Smooth muscle cell (in vitro differentiated cells): ENCODE data around the gene ZNF33A. TPM values are rescaled to one million over a fixed set of nuclear protein-coding genes. Genes with fewer than 3 reads are reported as not detected.
"Not testable (repeated sequence)": the region's sequence is repeated elsewhere in the genome, so short reads cannot be mapped to it uniquely, and the experiment has no call there.

ENCODE experiments used
- DNase-seq: peaks from one replicate; lab custom pipeline; 2025; ENCODE audit not compliant: unreplicated experiment; lab: John Stamatoyannopoulos, UW
- H2AFZ ChIP-seq: fragments of 200-600 bp; sonication (generic); 2 replicates; pipeline ENCODE4 v1.6.0; 2016; ENCODE audit warnings: antibody characterized with exemption, low read depth, mild to moderate bottlenecking
- H3F3A ChIP-seq: fragments of 200-600 bp; sonication (generic); 2 replicates; pipeline ENCODE4 v1.6.0; 2017; ENCODE audit warnings: antibody characterized with exemption, low read depth
- H3K27ac ChIP-seq: fragments of 200-600 bp; sonication (generic); 2 replicates; pipeline ENCODE4 v1.5.1; 2016; ENCODE audit warnings: low read depth, mild to moderate bottlenecking
- H3K27me3 ChIP-seq: fragments of 200-600 bp; sonication (generic); 2 replicates; pipeline ENCODE4 v1.6.1; 2016; ENCODE audit warnings: low read depth, mild to moderate bottlenecking
- H3K36me3 ChIP-seq: fragments of 200-600 bp; sonication (generic); 2 replicates; pipeline ENCODE4 v1.5.1; 2016; ENCODE audit warnings: low read depth
- H3K4me1 ChIP-seq: fragments of 200-600 bp; sonication (generic); 2 replicates; pipeline ENCODE4 v1.5.1; 2016; ENCODE audit warnings: low read depth
- H3K4me2 ChIP-seq: fragments of 200-600 bp; sonication (generic); 2 replicates; pipeline ENCODE4 v1.6.0; 2016; ENCODE audit warnings: mild to moderate bottlenecking
- H3K4me3 ChIP-seq: fragments of 200-600 bp; sonication (generic); 2 replicates; pipeline ENCODE4 v1.5.1; 2016; ENCODE audit warnings: mild to moderate bottlenecking
- H3K79me2 ChIP-seq: fragments of 200-600 bp; sonication (generic); 2 replicates; pipeline ENCODE4 v1.6.0; 2016; ENCODE audit warnings: low read depth, mild to moderate bottlenecking
- H3K9ac ChIP-seq: fragments of 200-600 bp; sonication (generic); 2 replicates; pipeline ENCODE4 v1.6.0; 2016; ENCODE audit warnings: low read depth
- H3K9me3 ChIP-seq: fragments of 200-600 bp; sonication (generic); replicated peaks from 2 replicates; pipeline ENCODE4 v1.5.1; 2016; ENCODE audit warnings: low read depth
- H4K20me1 ChIP-seq: fragments of 200-600 bp; sonication (generic); 2 replicates; pipeline ENCODE4 v1.6.0; 2016; ENCODE audit warnings: low read depth
- WGBS: methylation state at CpG from one replicate; pipeline ENCODE4 v1.1.7; 2016; ENCODE audit warnings: low lambda C conversion rate; 5-methylcytosine and 5-hydroxymethylcytosine counted together
- polyA plus RNA-seq: library from polyadenylated mRNA; unstranded; fragments of >200 nt; fragmentation: Nextera tagmentation; extraction: Ambion mirVana; gene quantifications from 2 replicates; pipeline ENCODE4 v1.2.1, GENCODE V29; 2016
- total RNA-seq: library from RNA; depleted of rRNA; stranded (reverse); fragments of >200 nt; gene quantifications from 2 replicates; pipeline ENCODE4 v1.2.3, GENCODE V29; 2014
- TF ChIP-seq, protein P1 (sequence below): fragments of 200-600 bp; sonication (generic); IDR thresholded peaks from 2 replicates; pipeline ENCODE4 v1.5.1; 2017; ENCODE audit warnings: borderline replicate concordance, mild to moderate bottlenecking, antibody characterized with exemption; ENCODE audit not compliant: insufficient read depth, poor library complexity, severe bottlenecking

The ZNF33A gene
- total and polyA plus RNA-seq, 2 experiments from 2014 or later = 1.4 to 9.2 TPM

DNA sequence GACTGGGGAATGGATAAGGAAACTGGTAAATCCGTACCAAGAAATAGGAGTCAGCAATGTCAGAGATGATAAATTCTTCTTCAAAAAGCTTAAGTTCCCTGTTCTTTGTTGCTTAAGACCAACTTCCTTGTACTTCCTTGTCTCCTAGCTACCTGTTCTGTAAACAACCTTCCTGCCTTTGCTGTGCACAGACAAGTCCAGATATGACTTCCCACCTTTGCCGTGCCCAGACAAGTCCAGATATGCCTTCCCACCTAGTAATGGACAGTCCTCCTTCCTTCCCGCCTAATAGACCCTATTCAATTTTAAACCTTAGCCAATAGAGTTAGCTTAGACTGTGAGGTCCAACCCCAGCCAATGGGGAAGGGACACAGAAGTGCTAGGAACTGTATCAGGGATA is 2.5 kb upstream of the ZNF33A start:
- no peaks in the 10 kb centered on the region for H3F3A ChIP-seq
- no peak overlapping the region for H2AFZ ChIP-seq
- H3K9me3 ChIP-seq = no peaks in the 10 kb centered on the region
- no peak overlapping the region for H3K9ac ChIP-seq
- 71% methylated on average over 3 of the region's 3 CpGs for WGBS
- H3K36me3 ChIP-seq = no peaks in the 10 kb centered on the region
- no peak overlapping the region for H3K4me3 ChIP-seq
- peaks cover 5% of the 10 kb centered on the region for H3K79me2 ChIP-seq
- no peak overlapping the region for H3K27ac ChIP-seq
- DNase-seq = no peak
- H3K4me2 ChIP-seq = no peak overlapping the region
- no peaks in the 10 kb centered on the region for H4K20me1 ChIP-seq
- peaks cover 7% of the 10 kb centered on the region for H3K4me1 ChIP-seq
- TF ChIP-seq, protein P1, sequence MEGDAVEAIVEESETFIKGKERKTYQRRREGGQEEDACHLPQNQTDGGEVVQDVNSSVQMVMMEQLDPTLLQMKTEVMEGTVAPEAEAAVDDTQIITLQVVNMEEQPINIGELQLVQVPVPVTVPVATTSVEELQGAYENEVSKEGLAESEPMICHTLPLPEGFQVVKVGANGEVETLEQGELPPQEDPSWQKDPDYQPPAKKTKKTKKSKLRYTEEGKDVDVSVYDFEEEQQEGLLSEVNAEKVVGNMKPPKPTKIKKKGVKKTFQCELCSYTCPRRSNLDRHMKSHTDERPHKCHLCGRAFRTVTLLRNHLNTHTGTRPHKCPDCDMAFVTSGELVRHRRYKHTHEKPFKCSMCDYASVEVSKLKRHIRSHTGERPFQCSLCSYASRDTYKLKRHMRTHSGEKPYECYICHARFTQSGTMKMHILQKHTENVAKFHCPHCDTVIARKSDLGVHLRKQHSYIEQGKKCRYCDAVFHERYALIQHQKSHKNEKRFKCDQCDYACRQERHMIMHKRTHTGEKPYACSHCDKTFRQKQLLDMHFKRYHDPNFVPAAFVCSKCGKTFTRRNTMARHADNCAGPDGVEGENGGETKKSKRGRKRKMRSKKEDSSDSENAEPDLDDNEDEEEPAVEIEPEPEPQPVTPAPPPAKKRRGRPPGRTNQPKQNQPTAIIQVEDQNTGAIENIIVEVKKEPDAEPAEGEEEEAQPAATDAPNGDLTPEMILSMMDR = no peak
- no peaks in the 10 kb centered on the region for H3K27me3 ChIP-seq

DNA sequence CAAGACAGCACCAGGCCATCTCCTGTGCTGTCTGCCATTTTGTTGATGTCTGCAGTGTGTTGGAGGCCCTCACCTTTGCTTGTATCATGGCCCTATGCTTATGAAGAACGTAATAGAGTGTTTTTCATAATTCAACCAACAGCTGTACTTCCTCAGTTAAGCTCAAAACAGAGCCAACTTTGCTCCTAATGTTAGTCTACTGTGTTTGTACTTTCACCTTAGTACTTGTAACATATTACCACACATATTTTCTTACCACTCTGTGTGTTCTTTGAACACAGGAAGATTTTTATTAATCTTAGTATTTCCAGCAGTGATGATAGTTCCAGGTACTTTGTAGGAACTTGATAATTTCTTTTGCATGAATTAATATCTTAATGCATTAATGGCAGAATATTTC is 5.9 kb downstream of the ZNF33A start:
- WGBS = 91% methylated on average over 1 of the region's 1 CpG
- no peak for DNase-seq
- H3K4me3 ChIP-seq = no peak overlapping the region

DNA sequence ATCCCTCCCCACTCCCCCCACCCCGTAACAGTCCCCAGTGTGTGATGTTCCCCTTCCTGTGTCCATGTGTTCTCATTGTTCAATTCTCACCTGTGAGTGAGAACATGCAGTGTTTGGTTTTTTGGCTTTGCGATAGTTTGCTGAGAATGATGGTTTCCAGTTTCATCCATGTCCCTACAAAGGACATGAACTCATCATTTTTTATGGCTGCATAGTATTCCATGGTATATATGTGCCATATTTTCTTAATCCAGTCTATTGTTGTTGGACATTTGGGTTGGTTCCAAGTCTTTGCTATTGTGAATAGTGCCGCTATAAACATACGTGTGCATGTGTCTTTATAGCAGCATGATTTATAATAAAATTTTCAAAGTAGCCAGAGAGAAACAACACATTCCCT is 8.6 kb downstream of the ZNF33A start:
- not testable (repeated sequence) for H3K27ac ChIP-seq, H3K4me2 ChIP-seq, DNase-seq, H3K27me3 ChIP-seq, H3K9ac ChIP-seq, H3K79me2 ChIP-seq, H3K4me3 ChIP-seq, H3K9me3 ChIP-seq, H4K20me1 ChIP-seq, H3K4me1 ChIP-seq, H3F3A ChIP-seq, H2AFZ ChIP-seq
- WGBS = 75% methylated on average over 4 of the region's 4 CpGs
- H3K36me3 ChIP-seq = peaks cover 18% of the 10 kb centered on the region

More for the DNA sequence above, 5.9 kb downstream of the ZNF33A start:
- peaks cover 4% of the 10 kb centered on the region for H3K9me3 ChIP-seq
- no peaks in the 10 kb centered on the region for H3K27me3 ChIP-seq
- peaks cover 5% of the 10 kb centered on the region for H3K79me2 ChIP-seq
- H3K36me3 ChIP-seq = peaks cover 18% of the 10 kb centered on the region
- H2AFZ ChIP-seq = no peak overlapping the region
- H3K9ac ChIP-seq = no peak overlapping the region
- H4K20me1 ChIP-seq = no peaks in the 10 kb centered on the region
- H3F3A ChIP-seq = no peaks in the 10 kb centered on the region
- H3K4me1 ChIP-seq = peaks cover 7% of the 10 kb centered on the region
- H3K27ac ChIP-seq = no peak overlapping the region
- TF ChIP-seq, protein P1 = no peak
- no peak overlapping the region for H3K4me2 ChIP-seq

DNA sequence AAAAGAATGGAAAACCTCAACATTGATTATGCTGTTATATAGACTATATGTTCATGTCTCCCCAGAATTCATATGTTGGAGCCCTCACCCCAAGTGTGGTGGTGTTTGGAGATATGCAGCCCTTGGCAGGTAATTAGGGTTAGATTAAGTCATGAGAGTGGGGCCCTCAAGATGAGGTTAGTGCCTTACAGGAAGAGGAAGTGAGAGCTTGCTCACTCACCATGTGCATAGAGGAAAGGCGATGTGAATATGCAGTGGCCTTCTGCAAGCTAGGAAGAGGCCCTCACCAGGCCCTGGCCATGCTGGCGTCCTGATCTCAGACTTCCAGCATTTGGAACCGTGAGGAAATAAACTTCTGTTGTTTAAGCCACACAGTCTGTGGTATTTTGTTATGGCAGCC is 14.8 kb downstream of the ZNF33A start:
- no peaks in the 10 kb centered on the region for H3K4me1 ChIP-seq
- H3K4me3 ChIP-seq = no peak overlapping the region
- no peak overlapping the region for H3K4me2 ChIP-seq
- no peaks in the 10 kb centered on the region for H4K20me1 ChIP-seq
- H2AFZ ChIP-seq = no peak overlapping the region
- no peaks in the 10 kb centered on the region for H3F3A ChIP-seq
- WGBS = 91% methylated on average over 3 of the region's 3 CpGs
- DNase-seq = no peak
- H3K9me3 ChIP-seq = no peaks in the 10 kb centered on the region
- no peak overlapping the region for H3K9ac ChIP-seq
- no peaks in the 10 kb centered on the region for H3K79me2 ChIP-seq
- peaks cover 5% of the 10 kb centered on the region for H3K36me3 ChIP-seq
- no peak overlapping the region for H3K27ac ChIP-seq
- TF ChIP-seq, protein P1 = no peak
- H3K27me3 ChIP-seq = no peaks in the 10 kb centered on the region
